Measurements from ENCODE around the gene SUFU.

- peak; percentile 93 for TF ChIP-seq CTCF (IDR thresholded peaks at IDR 0.05; ENCODE audit: borderline replicate concordance, extremely low read depth, low read length, poor library complexity, severe bottlenecking)
- no peak for TF ChIP-seq EZH2 (IDR thresholded peaks at IDR 0.05; ENCODE audit: borderline replicate concordance, low read depth, low read length, severe bottlenecking)
These were observed 80.0 kb downstream of the SUFU start for GRCh38 chr10:102583435-102584417.
